Stimulated activated CD4-positive, alpha-beta T cell treated with anti-CD3 and anti-CD28 coated beads, Interleukin-1b, Interleukin-23, amount 100 ng/mL, for 48 hours (primary cell): ENCODE results near the gene TSPAN4.

Experiments
- DNase-seq: peaks from one replicate; pipeline ENCODE4 v3.0.0-alpha.2; 2020

The TSPAN4 gene

DNA sequence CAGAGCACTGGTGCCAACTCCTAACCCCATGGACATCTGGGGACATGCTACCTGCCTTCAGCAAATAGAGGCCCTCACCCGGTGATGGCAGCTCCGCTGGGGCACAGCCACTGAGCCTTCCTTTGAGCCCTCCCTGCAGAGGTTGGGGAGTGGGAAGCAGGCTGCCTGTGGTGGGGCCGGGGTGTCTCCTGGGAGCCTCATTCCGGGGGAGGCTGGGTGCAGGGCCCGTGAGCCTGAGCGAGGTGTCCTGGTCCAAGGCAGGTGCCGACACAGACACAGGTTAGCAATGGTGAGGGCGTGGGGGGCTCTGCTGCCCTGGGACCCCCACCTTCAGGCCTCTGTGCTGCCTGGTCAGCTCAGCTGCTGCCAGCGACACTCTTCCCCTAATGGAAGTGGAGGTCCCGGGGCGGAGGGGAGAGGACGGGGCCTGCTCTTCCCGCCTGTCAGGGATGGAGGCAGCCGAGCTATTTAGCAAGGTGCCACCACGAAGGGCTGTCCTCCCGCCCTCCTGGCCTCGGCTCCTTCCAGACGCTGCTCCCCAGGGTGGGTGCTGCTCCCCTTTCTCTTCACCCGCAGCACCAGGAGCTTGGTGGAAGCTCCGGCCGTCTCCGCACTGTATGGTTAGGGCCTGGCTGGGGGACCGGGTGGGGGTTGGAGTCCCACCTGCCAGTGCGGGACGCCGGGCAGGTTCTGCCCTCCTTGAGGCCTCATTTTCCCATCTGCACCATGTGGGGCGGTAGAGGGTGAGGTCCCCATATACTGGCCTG, 11.2 kb downstream of the TSPAN4 start:
- no peak for DNase-seq

DNA sequence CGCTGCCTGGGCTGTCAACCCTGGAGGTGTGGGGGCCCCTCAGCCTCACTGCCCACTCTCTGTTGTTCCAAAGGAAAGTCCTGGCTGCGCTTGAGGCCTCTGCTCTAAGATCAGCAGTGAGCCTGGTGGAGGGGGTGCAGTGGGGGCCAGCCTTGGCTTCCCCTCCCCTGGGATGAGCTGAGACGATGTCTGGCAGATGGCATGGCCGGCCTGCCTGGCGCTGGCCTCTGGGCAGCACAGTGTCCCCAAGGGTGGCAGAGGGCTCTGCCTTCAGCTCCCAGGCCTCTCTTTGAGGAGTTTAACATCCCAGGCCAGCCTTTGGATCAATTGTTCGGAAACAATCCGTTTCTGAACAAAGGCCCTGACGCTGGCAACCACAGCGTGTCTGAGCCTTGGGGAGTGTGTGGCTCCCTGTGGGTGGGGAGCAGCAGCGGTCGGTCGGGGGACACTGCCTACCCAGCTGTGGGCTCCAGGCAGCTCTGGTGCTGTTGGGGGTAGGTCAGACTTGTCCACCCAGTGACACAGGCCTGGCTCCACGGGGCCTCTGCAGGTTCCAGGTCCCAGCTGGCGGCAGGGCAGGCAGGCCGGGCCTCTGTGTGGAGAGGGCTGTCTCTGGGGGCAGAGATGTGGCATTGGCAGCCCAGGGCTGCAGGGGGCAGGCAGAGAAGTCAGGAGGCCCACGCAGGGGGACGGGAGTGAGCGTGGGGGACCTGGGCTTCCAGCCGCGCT, 12.1 kb downstream of the TSPAN4 start:
- DNase-seq, result no peak

DNA sequence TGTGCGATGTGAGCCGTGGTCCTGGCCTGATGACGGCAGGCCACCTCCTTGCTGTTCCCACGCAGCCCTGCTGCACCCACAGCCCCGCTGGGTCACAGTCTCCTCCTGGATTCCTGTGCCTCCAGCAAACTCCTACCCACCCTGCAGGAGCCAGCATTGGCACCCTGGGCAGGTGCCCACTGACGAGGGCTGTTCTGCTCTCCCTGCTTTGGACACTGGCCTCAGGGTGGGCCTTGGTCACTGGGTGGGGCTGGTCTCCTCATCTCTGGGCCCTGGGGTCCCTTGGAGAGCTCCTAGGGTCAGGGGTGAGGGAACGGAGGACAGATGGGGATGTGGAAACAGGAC, 12.7 kb downstream of the TSPAN4 start:
- DNase-seq, result no peak

DNA sequence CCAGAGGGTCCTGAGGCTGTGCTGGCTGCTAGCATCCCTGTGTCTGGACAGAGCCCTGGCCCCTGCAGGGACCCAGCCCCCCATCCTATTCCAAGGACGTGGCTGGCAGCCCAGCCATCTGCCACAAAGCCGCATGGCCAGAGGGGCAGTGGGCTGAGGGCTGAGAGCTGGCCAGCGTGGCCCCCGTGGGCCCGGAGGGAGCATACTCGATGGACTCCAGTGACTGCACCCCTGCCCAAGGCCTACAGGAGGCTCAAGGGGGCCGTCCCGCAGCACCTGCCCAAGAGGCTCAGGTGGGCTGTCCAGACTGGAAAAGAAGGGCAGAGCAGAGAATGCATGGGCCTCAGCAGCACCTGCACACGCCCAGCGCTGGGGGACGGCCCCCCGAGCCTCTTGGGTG, 13.1 kb downstream of the TSPAN4 start:
- no peak for DNase-seq

DNA sequence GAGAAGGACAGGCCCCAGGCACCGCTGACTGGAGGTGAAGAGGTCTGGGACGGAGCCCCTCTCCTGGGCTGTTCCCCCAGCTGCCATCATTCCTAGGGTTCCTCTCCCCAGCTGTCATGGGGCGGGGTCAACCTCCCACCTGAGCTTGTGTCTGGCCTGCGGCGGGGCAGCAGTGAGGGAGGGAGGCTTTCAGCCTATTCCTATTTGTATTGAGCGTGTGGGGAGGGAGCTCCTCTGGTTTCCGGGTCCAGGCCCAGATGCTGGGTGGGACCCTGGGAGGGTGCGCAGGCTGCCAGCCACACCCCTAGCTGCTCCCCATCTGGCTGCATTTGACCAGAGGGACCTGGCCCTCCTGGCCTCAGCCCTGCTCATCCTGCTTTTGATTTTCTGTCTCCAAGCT, 13.7 kb downstream of the TSPAN4 start:
- DNase-seq, result no peak

DNA sequence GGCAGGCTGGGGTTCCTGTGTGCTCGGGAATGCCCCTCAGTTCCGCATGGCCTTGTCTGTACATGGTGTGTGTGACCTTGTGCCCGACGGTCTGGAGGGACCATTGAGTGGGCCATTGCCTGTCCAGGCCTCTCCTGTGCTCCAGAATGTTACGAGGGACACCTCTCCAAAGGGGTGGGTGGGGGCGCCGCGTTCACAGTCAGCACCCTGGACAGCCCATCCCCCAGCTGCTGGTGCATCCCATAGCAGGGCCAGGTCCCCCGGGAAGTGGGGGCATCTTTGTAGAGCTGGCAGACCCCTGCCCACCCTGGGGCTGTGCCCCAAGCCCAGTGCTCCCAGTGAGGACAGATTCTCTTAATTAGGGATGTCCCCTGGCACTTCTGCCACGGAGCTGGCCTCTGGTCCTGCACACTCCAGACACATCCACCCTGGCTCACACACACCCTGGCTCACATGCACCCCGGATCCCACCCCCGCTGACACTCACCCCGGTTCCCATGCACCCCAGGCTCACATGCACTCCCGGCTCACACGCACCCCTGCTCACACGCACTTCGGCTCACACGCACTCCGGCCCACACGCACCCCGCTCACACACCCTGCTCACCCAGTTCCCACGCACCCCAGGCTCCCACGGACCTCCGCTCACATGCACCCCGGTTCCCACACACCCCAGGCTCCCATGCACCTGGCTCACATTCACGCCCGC, 15.6 kb downstream of the TSPAN4 start:
- DNase-seq, result no peak

DNA sequence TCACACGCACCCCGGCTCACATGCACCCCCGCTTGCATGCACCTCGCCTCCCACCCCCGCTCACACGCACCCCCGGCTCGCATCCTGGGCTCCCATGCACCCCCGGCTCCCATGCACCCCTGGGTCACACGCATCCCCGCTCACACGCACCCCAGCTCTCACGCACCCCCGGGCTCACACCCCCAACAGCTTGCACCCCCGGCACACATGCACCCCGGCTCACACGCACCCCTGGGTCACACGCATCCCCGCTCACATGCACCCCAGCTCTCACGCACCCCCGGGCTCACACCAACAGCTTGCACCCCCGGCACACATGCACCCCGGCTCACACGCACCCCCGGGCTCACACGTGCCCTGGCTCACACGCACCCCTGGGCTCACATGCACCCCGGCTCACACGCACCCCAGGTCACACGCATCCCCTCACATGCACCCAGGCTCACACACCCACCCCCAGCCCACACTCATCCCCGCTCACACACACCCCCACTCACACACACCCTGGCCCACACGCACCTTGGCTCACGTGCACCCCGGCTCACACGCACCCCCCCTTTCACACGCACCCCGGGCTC, 16.2 kb downstream of the TSPAN4 start:
- no peak for DNase-seq

DNA sequence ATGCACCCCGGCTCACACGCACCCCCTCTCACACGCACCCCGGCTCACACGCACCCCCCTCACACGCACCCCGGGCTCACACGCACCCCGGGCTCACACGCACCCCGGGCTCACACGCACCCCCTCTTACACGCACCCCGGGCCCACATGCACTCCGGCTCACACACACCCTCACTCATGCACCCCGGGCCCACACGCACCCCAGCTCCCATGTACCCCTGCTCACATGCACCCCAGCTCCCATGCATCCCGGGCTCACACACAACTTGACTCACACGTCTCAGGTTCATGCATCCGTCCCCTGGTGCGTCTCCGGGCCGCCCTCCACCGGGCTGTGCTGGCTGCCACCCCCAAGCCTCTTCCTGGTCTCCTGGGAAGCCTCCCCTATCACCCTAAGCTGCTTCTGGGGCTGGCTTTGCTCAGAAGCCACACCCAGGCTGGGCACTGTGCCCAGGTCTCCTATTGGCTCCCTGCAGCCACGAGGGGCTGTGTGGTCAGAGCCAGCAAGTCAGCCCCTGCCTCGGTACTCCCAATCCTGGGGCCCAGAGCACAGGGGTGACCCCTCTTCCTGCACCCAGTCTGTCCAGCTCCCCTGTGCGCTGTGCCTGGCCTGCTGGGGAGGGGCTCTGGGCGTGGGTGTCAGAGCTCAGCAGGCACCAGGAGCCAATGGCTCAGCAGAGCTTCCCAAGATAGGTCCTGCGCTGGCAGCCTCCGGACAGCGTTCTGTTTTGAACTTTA, 16.9 kb downstream of the TSPAN4 start:
- DNase-seq, result no peak

DNA sequence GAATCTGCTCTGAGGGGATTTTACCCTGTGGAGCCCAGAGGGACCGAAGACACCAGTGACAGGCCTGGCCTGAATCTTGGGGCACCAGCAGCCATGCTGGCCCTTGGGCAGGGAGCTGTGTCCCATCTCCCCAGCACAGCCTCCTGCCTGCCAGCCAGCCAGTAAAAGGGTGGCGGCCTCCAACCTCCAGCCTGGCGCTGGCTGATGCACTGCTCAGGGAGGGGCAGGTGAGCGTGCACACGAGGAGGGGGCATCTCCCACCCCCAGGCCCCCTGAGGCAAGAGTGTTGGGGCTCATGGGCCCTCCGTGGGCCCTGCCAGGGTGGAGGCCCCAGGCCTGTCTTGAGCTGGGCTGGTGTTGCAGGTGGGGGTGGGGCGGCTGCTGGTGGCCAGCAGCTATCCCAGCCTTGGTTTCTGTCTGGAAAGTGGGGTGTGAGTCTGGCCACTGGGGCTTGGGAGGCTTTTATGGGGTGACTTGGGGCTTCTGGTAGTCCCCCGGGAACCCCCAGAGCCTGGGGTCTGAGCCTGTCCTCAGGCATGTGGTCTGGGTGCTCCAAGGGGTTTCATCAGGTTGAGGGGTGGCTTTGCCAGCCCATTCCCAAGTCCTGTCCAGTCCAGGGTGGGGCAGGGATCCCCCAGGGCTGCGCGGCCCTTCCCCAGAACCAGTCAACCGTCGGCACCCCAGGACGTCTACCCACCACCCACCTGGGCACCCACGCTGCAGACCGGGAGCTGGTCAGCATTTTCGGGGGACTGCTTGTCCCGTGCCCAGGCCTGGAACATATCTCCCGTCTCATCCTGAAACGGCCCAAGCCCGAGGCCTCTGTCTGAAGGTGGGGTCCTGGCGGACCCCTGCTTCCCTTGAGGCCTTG, 17.8 kb downstream of the TSPAN4 start:
- no peak for DNase-seq

DNA sequence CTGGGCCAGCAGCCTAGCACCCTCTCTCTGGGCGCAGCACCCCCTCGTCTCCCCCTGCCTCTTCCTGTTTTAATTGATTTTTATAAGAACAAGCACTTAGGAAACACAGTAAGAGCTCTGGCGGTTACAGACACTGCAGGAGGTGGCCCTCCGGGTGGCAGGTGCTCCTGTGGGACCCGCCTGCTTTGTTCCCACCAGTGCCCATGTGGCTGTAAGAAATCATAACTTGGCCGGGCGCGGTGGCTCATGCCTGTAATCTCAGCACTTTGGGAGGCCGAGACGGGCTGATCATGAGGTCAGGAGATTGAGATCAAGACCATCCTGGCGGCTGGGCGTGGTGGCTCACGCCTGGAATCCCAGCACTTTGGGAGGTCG, 18.4 kb downstream of the TSPAN4 start:
- no peak for DNase-seq

DNA sequence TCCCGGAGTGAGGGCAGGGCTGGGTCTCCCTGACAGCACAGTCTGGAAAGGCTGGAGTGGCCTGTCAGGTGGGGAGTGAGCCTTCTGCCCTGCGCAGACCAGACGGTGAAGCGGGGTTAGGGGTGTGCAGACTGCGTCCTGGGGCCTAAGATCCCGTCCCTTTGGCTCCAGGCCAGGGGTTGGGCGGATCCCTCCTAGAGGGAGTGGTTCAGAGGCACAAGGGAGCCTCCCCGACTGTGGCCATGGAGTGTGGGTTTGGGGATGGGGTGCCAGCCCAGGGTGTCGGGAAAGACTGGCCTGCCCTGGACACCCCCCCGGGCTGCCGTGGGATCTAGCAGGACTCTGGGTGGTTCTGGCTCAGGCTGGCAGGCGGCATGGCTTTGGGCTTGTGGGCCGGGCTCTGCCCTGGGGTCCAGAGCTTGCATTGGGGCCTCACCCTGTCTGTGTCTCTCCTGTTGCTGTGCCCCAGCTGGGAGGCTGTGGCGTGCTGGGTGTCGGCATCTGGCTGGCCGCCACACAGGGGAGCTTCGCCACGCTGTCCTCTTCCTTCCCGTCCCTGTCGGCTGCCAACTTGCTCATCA, 19.5 kb downstream of the TSPAN4 start:
- no peak for DNase-seq

DNA sequence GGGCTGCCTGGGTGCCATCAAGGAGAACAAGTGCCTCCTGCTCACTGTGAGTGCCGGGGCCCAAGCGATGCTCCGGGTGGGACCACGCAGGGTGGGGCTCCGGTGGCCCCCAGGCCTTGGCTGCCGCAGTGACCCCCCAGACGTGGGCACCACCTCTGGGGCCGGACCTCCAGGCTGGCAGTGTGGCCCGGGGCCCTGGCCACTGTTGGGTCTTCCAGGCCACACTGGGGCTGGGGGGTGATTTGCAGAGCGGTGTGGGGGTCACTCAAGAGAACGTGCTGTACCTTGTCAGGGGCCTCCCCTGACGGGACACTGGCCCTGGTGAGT, 20.0 kb downstream of the TSPAN4 start:
- DNase-seq, result no peak

DNA sequence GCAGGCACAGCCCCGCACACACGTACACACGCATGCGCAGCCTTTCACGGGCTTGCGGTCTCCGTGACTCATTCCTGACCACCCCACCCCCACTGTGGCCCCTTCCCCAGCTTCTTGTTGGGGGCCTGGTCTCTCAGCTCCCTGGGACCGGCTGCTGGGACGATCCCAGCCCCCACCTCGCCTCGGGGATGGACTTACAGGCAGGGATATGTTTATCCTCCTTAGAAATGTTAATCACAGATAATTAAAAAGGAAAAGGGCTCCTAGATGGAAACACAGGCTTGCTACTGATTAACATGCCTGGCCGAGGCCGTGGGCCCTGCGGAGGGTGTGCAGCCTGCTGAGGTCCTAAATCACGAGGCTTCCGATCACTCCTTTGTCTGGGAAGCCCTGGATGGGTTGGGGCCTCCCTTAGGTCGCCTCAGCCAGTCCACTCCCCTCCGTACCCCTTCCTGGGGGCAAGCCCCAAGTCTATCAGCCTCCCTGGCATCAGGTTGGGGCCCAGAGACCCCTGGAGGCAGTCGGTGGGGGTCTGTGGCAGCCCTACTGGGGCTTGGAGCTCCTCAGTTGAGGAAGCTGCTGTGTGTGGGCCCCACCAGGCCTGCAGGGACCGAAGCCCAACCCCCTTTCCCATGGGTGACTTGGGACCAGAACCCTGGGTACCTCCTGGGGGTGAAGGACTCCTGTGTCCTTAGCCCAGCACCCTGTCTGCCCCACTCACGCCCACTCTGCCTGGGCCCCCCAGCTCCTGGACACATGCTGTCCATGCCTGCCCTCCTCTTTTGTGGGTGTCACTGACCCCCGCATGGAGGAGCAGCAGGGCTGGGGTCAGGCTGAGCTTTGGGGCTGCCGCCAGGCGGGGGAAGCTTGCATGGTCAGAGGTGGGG, 20.6 kb downstream of the TSPAN4 start:
- DNase-seq, result no peak

DNA sequence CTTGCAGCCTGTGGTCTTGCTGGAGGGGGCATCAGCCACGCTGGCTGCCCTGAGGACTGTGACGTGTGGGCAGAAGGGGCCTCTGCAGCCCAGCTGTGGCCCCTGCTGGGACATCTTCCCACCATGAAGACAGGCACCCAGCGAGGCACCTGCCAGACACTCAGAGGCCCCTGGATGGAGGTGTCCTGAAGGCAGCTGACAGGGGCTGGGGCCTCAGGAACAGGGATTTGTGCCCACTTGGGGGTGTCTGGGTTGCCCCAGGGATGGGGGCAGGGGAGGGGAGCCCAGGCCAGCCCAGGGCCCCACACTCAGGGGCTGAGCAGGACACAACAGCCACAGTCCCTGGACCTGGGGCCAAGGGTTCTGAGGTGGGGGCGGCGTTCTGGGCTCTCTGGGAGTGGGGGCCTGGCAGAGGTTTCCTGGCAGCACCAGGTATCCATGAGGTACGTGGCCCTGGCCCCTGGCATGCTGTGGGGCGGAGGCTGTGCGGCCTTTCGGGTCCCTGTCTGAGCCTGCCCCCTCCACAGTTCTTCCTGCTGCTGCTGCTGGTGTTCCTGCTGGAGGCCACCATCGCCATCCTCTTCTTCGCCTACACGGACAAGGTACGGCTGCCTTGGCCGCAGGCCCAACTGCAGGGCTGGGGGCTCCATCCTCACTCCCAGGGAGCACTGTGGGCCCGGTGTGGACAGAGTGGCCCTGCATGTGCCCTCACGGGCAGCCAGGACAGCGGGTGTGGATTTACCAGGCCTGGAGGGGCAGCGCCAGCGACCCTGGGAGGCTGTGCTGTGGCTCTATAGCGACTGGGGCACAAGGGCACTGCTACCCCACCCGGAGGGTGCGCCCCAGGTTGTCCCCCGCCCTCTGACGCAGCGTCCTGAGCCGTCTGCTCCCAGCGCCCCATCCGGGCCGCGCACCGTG, 21.5 kb downstream of the TSPAN4 start:
- DNase-seq, result no peak

DNA sequence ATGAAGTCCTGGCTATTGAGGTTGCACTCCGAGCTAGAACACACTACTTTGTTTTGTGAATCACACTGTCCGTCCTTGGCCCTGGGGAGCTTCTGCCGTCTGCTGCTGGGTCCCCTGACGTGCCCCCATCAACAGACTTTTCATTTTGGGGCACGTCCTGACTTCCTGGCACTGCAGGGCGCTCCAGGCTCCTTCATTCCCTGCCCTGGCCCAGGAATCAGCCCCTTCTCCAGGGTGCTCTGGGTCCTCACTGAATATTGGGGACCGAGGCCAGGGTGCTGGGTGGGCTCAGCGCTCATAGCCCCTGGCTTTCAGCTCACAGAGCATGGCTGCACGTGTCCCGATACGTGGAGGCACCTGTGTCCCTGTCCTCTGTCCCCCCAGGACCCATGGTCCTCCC, 22.2 kb downstream of the TSPAN4 start:
- no peak for DNase-seq

DNA sequence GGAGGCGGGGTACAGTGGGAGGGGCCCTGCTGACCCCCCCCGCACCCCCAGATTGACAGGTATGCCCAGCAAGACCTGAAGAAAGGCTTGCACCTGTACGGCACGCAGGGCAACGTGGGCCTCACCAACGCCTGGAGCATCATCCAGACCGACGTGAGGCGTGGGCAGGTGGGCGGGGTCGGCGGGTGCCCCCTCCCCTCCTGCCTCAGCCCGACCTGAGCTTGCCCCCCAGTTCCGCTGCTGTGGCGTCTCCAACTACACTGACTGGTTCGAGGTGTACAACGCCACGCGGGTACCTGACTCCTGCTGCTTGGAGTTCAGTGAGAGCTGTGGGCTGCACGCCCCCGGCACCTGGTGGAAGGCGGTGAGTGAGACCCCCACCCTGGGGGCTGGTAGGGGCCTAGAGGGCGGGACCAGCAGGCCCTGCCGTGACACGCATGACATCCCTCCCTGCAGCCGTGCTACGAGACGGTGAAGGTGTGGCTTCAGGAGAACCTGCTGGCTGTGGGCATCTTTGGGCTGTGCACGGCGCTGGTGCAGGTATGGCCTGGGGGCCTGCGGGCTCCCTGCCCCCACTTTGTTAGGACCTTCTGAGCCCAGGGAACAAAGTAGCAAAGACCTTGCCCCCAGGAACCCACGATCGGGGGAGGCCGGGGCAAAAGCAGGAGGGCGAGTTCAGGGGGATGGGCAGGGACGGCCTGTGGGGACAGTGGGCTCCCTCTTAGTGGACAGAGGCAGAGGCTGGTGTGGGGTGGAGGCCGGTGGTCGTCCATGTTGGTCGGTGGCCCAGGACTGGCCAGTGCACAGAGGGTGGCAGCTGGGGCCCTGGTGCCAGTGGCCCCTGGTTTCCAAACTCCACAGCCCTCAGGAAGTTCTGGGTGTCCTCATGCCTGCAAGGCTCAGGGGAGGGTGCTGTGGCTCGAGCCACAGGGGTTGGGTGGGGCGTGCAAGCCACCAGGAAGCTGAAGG, 23.1 kb downstream of the TSPAN4 start:
- no peak for DNase-seq

DNA sequence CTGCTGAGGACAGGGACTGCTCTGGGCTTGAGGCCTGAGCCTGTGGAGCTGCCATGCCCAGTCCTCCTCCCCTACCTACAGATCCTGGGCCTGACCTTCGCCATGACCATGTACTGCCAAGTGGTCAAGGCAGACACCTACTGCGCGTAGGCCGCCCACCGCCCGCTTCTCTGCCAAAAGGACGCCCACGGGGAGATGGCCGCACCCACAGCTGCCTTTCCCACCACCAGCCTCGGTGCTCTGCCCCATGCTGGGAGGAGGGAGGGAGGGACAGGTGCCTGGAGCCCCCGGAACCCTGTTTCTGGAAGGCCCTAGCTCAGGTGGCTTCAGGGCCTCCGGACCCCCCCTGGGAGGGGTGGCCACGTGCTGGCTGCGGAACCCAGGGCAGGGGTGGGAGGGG, 23.8 kb downstream of the TSPAN4 start:
- DNase-seq, result no peak

DNA sequence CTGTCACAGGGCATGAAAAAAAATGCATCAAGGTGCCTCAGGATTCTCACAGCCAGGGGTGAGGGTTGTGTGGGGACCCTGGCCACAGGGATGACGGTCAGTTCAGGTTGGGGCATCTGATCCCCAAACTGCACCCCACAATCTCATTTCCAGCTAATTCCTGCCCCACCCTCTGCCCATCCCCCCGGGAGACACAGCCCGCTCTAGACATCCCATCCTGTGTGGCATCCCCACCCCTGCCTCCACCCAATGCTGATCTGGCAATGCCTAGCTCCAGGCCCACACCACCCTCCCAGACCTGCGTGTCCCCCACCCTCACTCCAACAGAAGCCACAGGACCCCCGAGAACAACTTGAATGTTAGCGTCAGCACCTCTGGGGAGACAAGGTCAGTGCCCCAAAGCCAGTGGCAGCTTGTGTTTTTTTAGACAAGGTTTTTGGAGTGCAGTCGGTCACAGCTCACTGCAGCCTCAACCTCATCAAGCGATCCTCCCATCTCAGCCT, 25.3 kb downstream of the TSPAN4 start:
- no peak for DNase-seq
